Measurements from ENCODE around the gene MYO1H.

MYO1H gene

GRCh38 chr12:109330282-109331230, 17.1 kb upstream of the MYO1H start:
- H3K4me1 ChIP-seq (ENCODE audit: low read length): no peaks in the 10 kb centered on the region
- no peak overlapping the region for H3K9ac ChIP-seq (ENCODE audit: low read length)
- no peak overlapping the region for H3K4me2 ChIP-seq (ENCODE audit: low read length)
- TF ChIP-seq CTCF (IDR thresholded peaks at IDR 0.05; ENCODE audit: low read depth, low read length) (no peak), EZH2phosphoT487 (IDR thresholded peaks at IDR 0.05; ENCODE audit: low read depth) (no peak)
- H3K9me3 ChIP-seq (ENCODE audit: insufficient read depth, low read length): no peaks in the 10 kb centered on the region
- H3K27me3 ChIP-seq (ENCODE audit: low read depth, low read length): peaks cover 11% of the 10 kb centered on the region; the same call in 1 of the 2 replicates
- H4K20me1 ChIP-seq (ENCODE audit: insufficient read depth, low read length): no peaks in the 10 kb centered on the region
- H2AFZ ChIP-seq (ENCODE audit: low read depth, low read length): no peak overlapping the region
- H3K36me3 ChIP-seq (replicated peaks; ENCODE audit: low read depth, low read length): no peaks in the 10 kb centered on the region
- H3K27ac ChIP-seq (ENCODE audit: low read length): no peak overlapping the region
- H3K79me2 ChIP-seq (ENCODE audit: low read length): no peaks in the 10 kb centered on the region
- H3K4me3 ChIP-seq (ENCODE audit: low read length): no peak overlapping the region

- Histone ChIP-seq H3K4me3 (ENCODE audit: low read length) (no peak overlapping the region), H4K20me1 (ENCODE audit: insufficient read depth, low read length) (no peaks in the 10 kb centered on the region), H3K36me3 (replicated peaks; ENCODE audit: low read depth, low read length) (no peaks in the 10 kb centered on the region), H2AFZ (ENCODE audit: low read depth, low read length) (no peak overlapping the region), H3K27me3 (ENCODE audit: low read depth, low read length) (peaks cover 11% of the 10 kb centered on the region; the same call in 1 of the 2 replicates), H3K4me1 (ENCODE audit: low read length) (no peaks in the 10 kb centered on the region), H3K79me2 (ENCODE audit: low read length) (no peaks in the 10 kb centered on the region), H3K27ac (ENCODE audit: low read length) (no peak overlapping the region), H3K9me3 (ENCODE audit: insufficient read depth, low read length) (no peaks in the 10 kb centered on the region), H3K9ac (ENCODE audit: low read length) (no peak overlapping the region), H3K4me2 (ENCODE audit: low read length) (no peak overlapping the region)
- TF ChIP-seq CTCF (IDR thresholded peaks at IDR 0.05; ENCODE audit: low read depth, low read length): no peak
Observed at GRCh38 chr12:109331301-109331952, 16.3 kb upstream of the MYO1H start.

- no peaks in the 10 kb centered on the region for H3K36me3 ChIP-seq (replicated peaks; ENCODE audit: low read depth, low read length)
- no peaks in the 10 kb centered on the region; the same call in 1 of the 2 replicates for H3K27me3 ChIP-seq (ENCODE audit: low read depth, low read length)
- peaks cover 4% of the 10 kb centered on the region; the same call in 1 of the 2 replicates for H3K9me3 ChIP-seq (ENCODE audit: insufficient read depth, low read length)
- no peaks in the 10 kb centered on the region for H3K4me1 ChIP-seq (ENCODE audit: low read length)
- no peak overlapping the region for H3K4me3 ChIP-seq (ENCODE audit: low read length)
- H3K9ac ChIP-seq (ENCODE audit: low read length): no peak overlapping the region
- no peaks in the 10 kb centered on the region for H4K20me1 ChIP-seq (ENCODE audit: insufficient read depth, low read length)
- TF ChIP-seq CTCF (IDR thresholded peaks at IDR 0.05; ENCODE audit: low read depth, low read length) (no peak), EZH2phosphoT487 (IDR thresholded peaks at IDR 0.05; ENCODE audit: low read depth) (no peak)
- H3K4me2 ChIP-seq (ENCODE audit: low read length): no peak overlapping the region
- H3K27ac ChIP-seq (ENCODE audit: low read length): no peak overlapping the region
- no peak overlapping the region for H2AFZ ChIP-seq (ENCODE audit: low read depth, low read length)
- no peaks in the 10 kb centered on the region for H3K79me2 ChIP-seq (ENCODE audit: low read length)
Observed at GRCh38 chr12:109334887-109335286, 12.8 kb upstream of the MYO1H start.

- Histone ChIP-seq H3K27me3 (ENCODE audit: low read depth, low read length) (no peaks in the 10 kb centered on the region), H4K20me1 (ENCODE audit: insufficient read depth, low read length) (no peaks in the 10 kb centered on the region), H3K9me3 (ENCODE audit: insufficient read depth, low read length) (peaks cover 4% of the 10 kb centered on the region; the same call in 1 of the 2 replicates), H3K4me1 (ENCODE audit: low read length) (no peaks in the 10 kb centered on the region), H2AFZ (ENCODE audit: low read depth, low read length) (no peak overlapping the region), H3K4me2 (ENCODE audit: low read length) (no peak overlapping the region), H3K79me2 (ENCODE audit: low read length) (no peaks in the 10 kb centered on the region), H3K27ac (ENCODE audit: low read length) (no peak overlapping the region), H3K4me3 (ENCODE audit: low read length) (no peak overlapping the region), H3K36me3 (replicated peaks; ENCODE audit: low read depth, low read length) (no peaks in the 10 kb centered on the region), H3K9ac (ENCODE audit: low read length) (no peak overlapping the region)
- TF ChIP-seq EZH2phosphoT487 (IDR thresholded peaks at IDR 0.05; ENCODE audit: low read depth) (no peak), CTCF (IDR thresholded peaks at IDR 0.05; ENCODE audit: low read depth, low read length) (no peak)
Observed at GRCh38 chr12:109336593-109336992, 11.1 kb upstream of the MYO1H start.

Measured in OCI-LY3 (cell line).